Peyer's patch (tissue), 4 donors: ENCODE data around the gene CACTIN. TPM values are rescaled to one million over a fixed set of nuclear protein-coding genes. Genes with fewer than 3 reads are reported as not detected.

Experiments
- DNase-seq, 3 donors: peaks; one replicate each; pipeline ENCODE4 v3.0.0-alpha.2; 2017 to 2019
- H3K27ac ChIP-seq, 4 donors: fragments of 200-600 bp; sonication (generic); one replicate each; pipeline ENCODE4 v1.5.1; 2016 to 2019
- H3K27me3 ChIP-seq, 2 donors: fragments of 200-600 bp; sonication (generic); one replicate each; pipeline ENCODE4 v1.5.1; 2019
- H3K36me3 ChIP-seq, 3 donors: fragments of 200-600 bp; sonication (generic); one replicate each; pipeline ENCODE4 v1.5.1; 2016 to 2019
- H3K4me1 ChIP-seq, 4 donors: fragments of 200-600 bp; sonication (generic); one replicate each; pipeline ENCODE4 v1.5.1; 2016 to 2019
- H3K4me3 ChIP-seq, 4 donors: fragments of 200-600 bp; sonication (generic); 1 replicate in 3 of 4; 2 replicates in 1 of 4; pipeline ENCODE4 v1.5.1; 2016 to 2019; ENCODE audit warnings: mild to moderate bottlenecking in 1 of 4
- H3K9me3 ChIP-seq, 4 donors: fragments of 200-600 bp; sonication (generic); one replicate each; pipeline ENCODE4 v1.5.1; 2016 to 2019; ENCODE audit warnings: mild to moderate bottlenecking in 1 of 4
- CTCF ChIP-seq, 6 experiments: fragments of 450-650 bp in 4 of 6; fragments of 200-600 bp in 2 of 6; sonication (generic) in 1 of 6; IDR thresholded peaks; one replicate each; pipeline ENCODE4 v1.5.1; 2017 to 2019; ENCODE audit warnings: antibody characterized with exemption in 6 of 6, mild to moderate bottlenecking in 3 of 6, moderate library complexity in 1 of 6
- POLR2A ChIP-seq, 2 donors: fragments of 450-650 bp; IDR thresholded peaks; one replicate each; pipeline ENCODE4 v1.5.1; 2017; ENCODE audit warnings: antibody characterized with exemption in 2 of 2, mild to moderate bottlenecking in 2 of 2, moderate library complexity in 2 of 2
- total RNA-seq, 4 donors: library from RNA; depleted of rRNA; stranded (reverse); fragments of >200 nt; gene quantifications; one replicate each; pipeline ENCODE4 v1.1.0, GENCODE V29; 2016

CACTIN gene
- total RNA-seq, 4 donors from 2014 or later, result 21.2 to 60.2 (median 33.3) TPM

GRCh38 chr19:3671680-3672574 lies 45.3 kb upstream of the CACTIN start:
- H3K27me3 ChIP-seq, result no peaks in the 10 kb centered on the region
- peaks cover 0 to 2% (median 0%) of the 10 kb centered on the region in 3 donors for H3K36me3 ChIP-seq
- no peak for TF ChIP-seq POLR2A (IDR thresholded peaks at IDR 0.05)
- no peak for TF ChIP-seq CTCF (IDR thresholded peaks at IDR 0.05)
- peak overlapping the region; percentile 66 to 92 (median 79) for H3K27ac ChIP-seq
- H3K4me3 ChIP-seq, result peak overlapping the region in 2 of 4 donors; percentile 30 to 32
- peaks cover 0 to 53% (median 14%) of the 10 kb centered on the region in 4 donors for H3K4me1 ChIP-seq
- H3K9me3 ChIP-seq, result no peaks in the 10 kb centered on the region
- DNase-seq, result no peak

GRCh38 chr19:3670796-3671679 lies 44.4 kb upstream of the CACTIN start:
- H3K27ac ChIP-seq, result peak overlapping the region; percentile 66 to 92 (median 79)
- peak overlapping the region in 3 of 4 donors; percentile 12 to 32 (median 30) for H3K4me3 ChIP-seq
- H3K27me3 ChIP-seq, result no peaks in the 10 kb centered on the region
- peak in 1 of 2 donors; percentile 15 for TF ChIP-seq POLR2A (IDR thresholded peaks at IDR 0.05)
- no peak for TF ChIP-seq CTCF (IDR thresholded peaks at IDR 0.05)
- peak in 2 of 3 donors; percentile 60 to 71 for DNase-seq
- no peaks in the 10 kb centered on the region for H3K9me3 ChIP-seq
- peaks cover 0 to 10% (median 0%) of the 10 kb centered on the region in 3 donors for H3K36me3 ChIP-seq
- H3K4me1 ChIP-seq, result peaks cover 0 to 56% (median 14%) of the 10 kb centered on the region in 4 donors

- no peak for TF ChIP-seq CTCF (IDR thresholded peaks at IDR 0.05)
- TF ChIP-seq POLR2A (IDR thresholded peaks at IDR 0.05), result no peak
- Histone ChIP-seq H3K27ac (peak overlapping the region; percentile 66 to 92 (median 79)), H3K4me1 (peaks cover 0 to 56% (median 14%) of the 10 kb centered on the region in 4 donors), H3K27me3 (no peaks in the 10 kb centered on the region), H3K36me3 (peaks cover 0 to 11% (median 0%) of the 10 kb centered on the region in 3 donors), H3K4me3 (peak overlapping the region in 2 of 4 donors; percentile 12 to 32), H3K9me3 (no peaks in the 10 kb centered on the region)
- DNase-seq, result peak in 1 of 3 donors; percentile 71
Measured at GRCh38 chr19:3669947-3670795, 43.6 kb upstream of the CACTIN start.

GRCh38 chr19:3669082-3669946 lies 42.7 kb upstream of the CACTIN start:
- Histone ChIP-seq H3K36me3 (peaks cover 0 to 16% (median 0%) of the 10 kb centered on the region in 3 donors), H3K9me3 (no peaks in the 10 kb centered on the region), H3K4me3 (no peak overlapping the region), H3K27ac (peak overlapping the region; percentile 66 to 92 (median 79)), H3K27me3 (no peaks in the 10 kb centered on the region), H3K4me1 (peaks cover 0 to 56% (median 15%) of the 10 kb centered on the region in 4 donors)
- TF ChIP-seq CTCF (IDR thresholded peaks at IDR 0.05) (no peak), POLR2A (IDR thresholded peaks at IDR 0.05) (no peak)
- DNase-seq, result no peak
